ENCODE measurements around the gene PIK3AP1.

Gene PIK3AP1

DNA sequence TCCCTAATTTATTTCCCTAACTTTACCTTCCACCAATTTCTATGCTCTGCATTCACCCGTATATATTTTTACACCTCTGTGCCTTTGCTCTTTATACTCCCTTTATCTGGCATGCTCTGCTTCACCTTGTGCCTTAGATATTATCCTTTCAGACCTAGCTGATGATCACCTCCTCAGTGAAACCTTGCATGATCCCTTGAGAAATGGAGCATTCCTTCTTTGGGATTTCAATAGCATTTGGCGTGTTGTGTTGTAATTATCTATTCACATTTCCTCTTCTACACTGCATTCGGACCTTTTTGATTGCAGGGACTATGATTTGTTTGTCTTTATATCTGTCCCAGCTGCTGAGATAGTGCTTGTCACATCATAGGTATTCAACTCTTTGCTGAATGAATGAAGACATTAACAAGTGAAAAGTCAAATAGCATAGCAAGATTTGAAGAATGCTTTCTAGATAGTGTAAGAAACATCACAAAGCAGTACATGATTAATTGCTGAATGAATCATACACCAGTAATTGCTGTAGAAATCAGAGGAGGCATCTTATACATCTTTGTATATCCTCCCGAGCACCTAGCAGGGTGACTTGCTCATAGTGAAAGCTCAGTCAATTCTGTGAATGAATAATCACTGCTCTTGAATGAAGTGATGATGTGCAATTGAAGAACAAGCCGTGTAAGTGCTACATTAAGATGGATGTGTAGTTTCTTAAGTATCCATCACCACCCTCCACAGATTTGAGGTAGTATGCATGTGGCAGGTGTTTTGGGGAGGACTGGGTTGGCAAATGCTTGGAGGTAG is 131.5 kb downstream of the PIK3AP1 start:
- H3K4me3 ChIP-seq (ENCODE audit: control insufficient read depth, low read depth, low read length), result no peak overlapping the region
- no peak for TF ChIP-seq CTCF (IDR thresholded peaks at IDR 0.05; ENCODE audit: control insufficient read depth, insufficient read depth, low read depth, low read length, missing control alignments)
- no peak for DNase-seq (ENCODE audit: low read depth)

DNA sequence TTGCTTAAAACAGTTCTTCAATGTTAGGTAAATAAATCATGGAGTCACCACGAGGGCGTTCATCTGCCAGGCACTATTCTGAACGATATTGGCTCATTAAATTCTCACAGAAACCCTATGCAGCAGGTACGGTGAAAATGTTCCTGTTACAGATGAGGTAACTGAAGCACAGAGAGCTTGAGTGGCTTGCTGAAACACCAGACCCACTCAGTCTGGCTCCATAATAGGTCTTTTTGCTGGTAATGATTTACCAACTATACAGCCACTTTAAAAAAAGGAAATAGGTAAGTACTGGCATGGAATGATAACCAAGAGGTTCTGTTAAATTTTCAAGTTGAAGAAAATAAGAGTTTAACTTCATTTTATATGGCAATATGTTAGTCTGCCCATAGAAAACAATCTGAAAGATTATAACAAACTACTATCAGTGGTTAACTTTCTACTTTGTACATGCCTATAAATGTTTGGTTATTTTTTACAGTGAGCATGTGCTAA is 132.2 kb downstream of the PIK3AP1 start:
- peak overlapping the region; percentile 100 for H3K4me3 ChIP-seq (ENCODE audit: control insufficient read depth, low read depth, low read length)
- TF ChIP-seq CTCF (IDR thresholded peaks at IDR 0.05; ENCODE audit: control insufficient read depth, insufficient read depth, low read depth, low read length, missing control alignments), result no peak
- no peak for DNase-seq (ENCODE audit: low read depth)

GRCh38 chr10:96587264-96588059 is 132.9 kb downstream of the PIK3AP1 start:
- H3K4me3 ChIP-seq (ENCODE audit: control insufficient read depth, low read depth, low read length), result peak overlapping the region; percentile 100
- DNase-seq (ENCODE audit: low read depth), result peak; percentile 34
- TF ChIP-seq CTCF (IDR thresholded peaks at IDR 0.05; ENCODE audit: control insufficient read depth, insufficient read depth, low read depth, low read length, missing control alignments), result no peak

DNA sequence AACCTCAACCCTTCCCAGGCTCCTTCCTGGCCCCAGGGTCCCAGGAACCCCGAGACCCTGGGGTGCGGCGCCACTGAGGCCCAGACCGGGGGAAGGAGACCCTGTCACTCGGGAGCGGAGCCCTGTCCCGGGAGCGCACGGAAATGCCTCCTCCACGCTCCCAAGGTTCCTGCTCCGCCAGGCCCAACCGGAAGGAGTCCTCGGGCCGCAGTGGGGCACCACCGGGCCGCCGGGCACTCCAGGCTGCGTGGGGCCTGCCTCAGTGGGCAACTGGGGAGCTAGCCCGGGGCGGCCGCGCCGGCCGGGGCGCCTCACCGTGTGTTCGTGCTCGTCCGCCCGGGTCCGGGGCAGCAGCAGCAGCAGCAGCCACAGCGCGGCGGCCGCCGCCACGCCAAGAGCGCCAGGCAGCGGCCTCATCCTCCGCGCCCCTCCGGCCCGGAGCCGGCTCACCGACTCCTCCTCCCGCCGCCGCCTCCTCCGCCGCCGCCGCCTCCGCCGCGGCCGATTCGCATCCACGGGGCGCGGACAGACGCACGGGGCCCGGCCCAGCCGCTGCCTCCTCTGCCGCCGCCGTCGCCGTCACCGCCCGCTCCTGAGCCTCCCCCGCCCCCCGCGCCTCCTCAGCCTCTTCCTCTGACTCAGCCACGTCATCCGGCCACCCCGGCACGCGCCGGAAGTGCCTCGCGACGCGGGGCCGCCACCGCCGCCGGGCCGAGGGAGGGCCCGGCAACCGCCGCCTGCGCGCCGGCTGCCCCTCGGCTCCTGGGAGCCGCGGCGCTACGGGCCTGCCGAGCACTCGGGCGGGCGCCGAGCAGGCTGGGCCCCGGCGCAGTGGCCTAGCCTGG is 133.7 kb downstream of the PIK3AP1 start, which contains the start of gene TM9SF3:
Gene TM9SF3, minus strand, starts transcription at position 594 of the 845 bp plus-strand sequence. Its CDS starts 177 bp downstream, at position 417.
- peak; percentile 49 for DNase-seq (ENCODE audit: low read depth)
- H3K4me3 ChIP-seq (ENCODE audit: control insufficient read depth, low read depth, low read length), result peak within 1 kb of the TSS; percentile 100
- no peak for TF ChIP-seq CTCF (IDR thresholded peaks at IDR 0.05; ENCODE audit: control insufficient read depth, insufficient read depth, low read depth, low read length, missing control alignments)

DNA sequence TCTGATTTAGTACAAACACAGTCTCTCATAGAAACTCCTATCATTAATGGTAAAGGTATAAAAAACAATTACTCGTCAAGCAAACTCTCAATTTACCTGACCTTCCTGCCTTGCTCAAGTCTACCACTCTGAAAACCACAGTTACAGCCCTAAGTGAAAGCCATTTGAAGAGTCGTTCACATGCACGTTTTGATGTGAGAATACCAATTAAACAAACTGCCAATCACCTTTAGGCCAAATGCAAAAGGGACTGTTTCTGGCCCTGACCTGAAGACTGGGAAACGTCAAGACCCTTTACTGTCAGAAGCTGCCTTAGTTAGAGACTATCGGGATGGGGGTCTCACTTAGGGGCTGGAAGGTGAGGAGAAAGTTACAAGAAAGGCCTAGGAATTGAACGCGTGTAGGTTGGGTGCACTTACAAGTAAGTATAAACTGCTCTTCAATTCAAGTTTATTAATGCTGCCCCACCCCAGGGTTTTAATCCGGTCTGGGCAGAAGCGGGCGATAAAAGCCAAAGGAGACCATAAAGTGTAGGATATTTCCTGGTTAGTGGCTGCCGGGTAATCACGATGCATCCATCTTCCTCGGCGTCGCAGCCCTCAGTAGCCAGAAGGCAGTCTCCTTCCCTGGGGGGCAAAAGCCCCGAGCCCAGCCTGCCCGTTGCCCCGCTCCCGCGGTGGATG is 134.4 kb downstream of the PIK3AP1 start:
- H3K4me3 ChIP-seq (ENCODE audit: control insufficient read depth, low read depth, low read length), result peak overlapping the region; percentile 100
- DNase-seq (ENCODE audit: low read depth), result no peak
- TF ChIP-seq CTCF (IDR thresholded peaks at IDR 0.05; ENCODE audit: control insufficient read depth, insufficient read depth, low read depth, low read length, missing control alignments), result no peak
